A673 (cell line): Measurements from ENCODE around the gene ACAP1. TPM values are rescaled to one million over a fixed set of nuclear protein-coding genes. Genes with fewer than 3 reads are reported as not detected.
A peak's percentile ranks its signal among the peaks of the same experiment; 100 is the strongest.

Experiments
- Bru-seq: library from RNA; stranded (reverse); fragments of 400-500 nt; gene quantifications from one replicate; lab custom pipeline; 2021; lab: Mats Ljungman, UMichigan
- BruChase-seq, 2 experiments: library from RNA; stranded (reverse); fragments of 400-500 nt; gene quantifications; one replicate each; lab custom pipeline; 2021; lab: Mats Ljungman, UMichigan
- BruUV-seq: library from RNA; stranded (reverse); fragments of 400-500 nt; replicated peaks from 2 replicates; lab custom pipeline; 2021; lab: Mats Ljungman, UMichigan
- CTCF ChIA-PET: fragments of 300-600 bp; sonication (Branson Sonifier 250); formaldehyde crosslinking; loops from one replicate; lab custom pipeline; 2022; ENCODE audit warnings: antibody characterized with exemption; lab: Charles Lee
- POLR2A ChIA-PET: fragments of 300-600 bp; sonication (Branson Sonifier 250); formaldehyde crosslinking; loops from one replicate; lab custom pipeline; 2022; ENCODE audit warnings: antibody characterized with exemption; ENCODE audit not compliant: low non-redundant PET; lab: Charles Lee
- DNase-seq: peaks from one replicate; pipeline ENCODE4 v3.0.0-alpha.2; 2015; ENCODE audit warnings: low spot score
- H3K27ac ChIP-seq: fragments of 200-600 bp; sonication (generic); 2 replicates; pipeline ENCODE4 v1.5.1; 2016; ENCODE audit warnings: mixed run types, low read depth, mild to moderate bottlenecking, mixed read lengths, antibody characterized with exemption, low read length; ENCODE audit not compliant: poor library complexity, severe bottlenecking
- H3K27me3 ChIP-seq: fragments of 200-600 bp; sonication (generic); replicated peaks from 2 replicates; pipeline ENCODE4 v1.6.1; 2017; ENCODE audit warnings: mixed run types, low read depth, mild to moderate bottlenecking, mixed read lengths, antibody characterized with exemption, low read length; ENCODE audit not compliant: insufficient read depth, poor library complexity
- H3K36me3 ChIP-seq: fragments of 200-600 bp; sonication (generic); 2 replicates; pipeline ENCODE4 v1.6.1; 2016; ENCODE audit warnings: mixed run types, mild to moderate bottlenecking, mixed read lengths, antibody characterized with exemption, low read length; ENCODE audit not compliant: insufficient read depth, poor library complexity, severe bottlenecking
- H3K4me1 ChIP-seq: fragments of 200-600 bp; sonication (generic); 2 replicates; pipeline ENCODE4 v1.6.1; 2017; ENCODE audit warnings: mixed run types, mild to moderate bottlenecking, mixed read lengths, antibody characterized with exemption, low read length; ENCODE audit not compliant: insufficient read depth, poor library complexity, severe bottlenecking
- H3K4me3 ChIP-seq: fragments of 200-600 bp; sonication (generic); 2 replicates; pipeline ENCODE4 v1.5.1; 2016; ENCODE audit warnings: low read depth, mixed run types, mild to moderate bottlenecking, mixed read lengths, low read length; ENCODE audit not compliant: poor library complexity, severe bottlenecking
- H3K9me3 ChIP-seq: fragments of 200-600 bp; sonication (generic); 2 replicates; pipeline ENCODE4 v1.6.1; 2016; ENCODE audit warnings: mixed run types, low read depth, mild to moderate bottlenecking, mixed read lengths, antibody characterized with exemption, low read length; ENCODE audit not compliant: poor library complexity, severe bottlenecking
- EZH2 ChIP-seq: fragments of 200-600 bp; sonication (generic); IDR thresholded peaks from 2 replicates; pipeline ENCODE4 v1.6.1; 2017; ENCODE audit warnings: borderline replicate concordance, low read depth, mild to moderate bottlenecking, mixed read lengths, antibody characterized with exemption, low read length; ENCODE audit not compliant: poor library complexity, severe bottlenecking
- intact Hi-C: fragments of 100-400 bp; cut with micrococcal nuclease; formaldehyde crosslinking; loops from one replicate; pipeline ENCODE4 v1.10.0; 2022; ENCODE audit not compliant: unreplicated experiment
- long read RNA-seq: library from polyadenylated mRNA; stranded (forward); transcript quantifications from one replicate; pipeline ENCODE4 v2.0.0, GENCODE V29; 2022
- total RNA-seq: library from RNA; stranded (reverse); gene quantifications from 2 replicates; pipeline ENCODE4 v1.2.3, GENCODE V29; 2021
- TF ChIP-seq, protein P1 (sequence below): fragments of 300-800, 200-600 bp; sonication (generic); conservative IDR thresholded peaks from 2 replicates; pipeline ENCODE4 v1.5.1; 2017; ENCODE audit warnings: low read depth, mild to moderate bottlenecking, antibody characterized with exemption, low read length, moderate library complexity, mixed read lengths

ACAP1 gene, protein sequence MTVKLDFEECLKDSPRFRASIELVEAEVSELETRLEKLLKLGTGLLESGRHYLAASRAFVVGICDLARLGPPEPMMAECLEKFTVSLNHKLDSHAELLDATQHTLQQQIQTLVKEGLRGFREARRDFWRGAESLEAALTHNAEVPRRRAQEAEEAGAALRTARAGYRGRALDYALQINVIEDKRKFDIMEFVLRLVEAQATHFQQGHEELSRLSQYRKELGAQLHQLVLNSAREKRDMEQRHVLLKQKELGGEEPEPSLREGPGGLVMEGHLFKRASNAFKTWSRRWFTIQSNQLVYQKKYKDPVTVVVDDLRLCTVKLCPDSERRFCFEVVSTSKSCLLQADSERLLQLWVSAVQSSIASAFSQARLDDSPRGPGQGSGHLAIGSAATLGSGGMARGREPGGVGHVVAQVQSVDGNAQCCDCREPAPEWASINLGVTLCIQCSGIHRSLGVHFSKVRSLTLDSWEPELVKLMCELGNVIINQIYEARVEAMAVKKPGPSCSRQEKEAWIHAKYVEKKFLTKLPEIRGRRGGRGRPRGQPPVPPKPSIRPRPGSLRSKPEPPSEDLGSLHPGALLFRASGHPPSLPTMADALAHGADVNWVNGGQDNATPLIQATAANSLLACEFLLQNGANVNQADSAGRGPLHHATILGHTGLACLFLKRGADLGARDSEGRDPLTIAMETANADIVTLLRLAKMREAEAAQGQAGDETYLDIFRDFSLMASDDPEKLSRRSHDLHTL
- total RNA-seq, result 1.1 TPM in 2 replicates
- percentile 6 among the genes with signal in this experiment for Bru-seq, nascent RNA
- percentile 12 among the genes with signal in this experiment for BruChase-seq, experiment 1, labeled RNA remaining after a 2-hour chase
- percentile 17 among the genes with signal in this experiment for BruChase-seq, experiment 2, labeled RNA remaining after a 6-hour chase
- long read RNA-seq, full-length matches to known transcripts, result 1 of 2 reads
- long read RNA-seq, partial matches to known transcripts, result 0 of 2 reads
- long read RNA-seq, other reads (novel, unspliced or antisense), result 1 of 2 reads

DNA sequence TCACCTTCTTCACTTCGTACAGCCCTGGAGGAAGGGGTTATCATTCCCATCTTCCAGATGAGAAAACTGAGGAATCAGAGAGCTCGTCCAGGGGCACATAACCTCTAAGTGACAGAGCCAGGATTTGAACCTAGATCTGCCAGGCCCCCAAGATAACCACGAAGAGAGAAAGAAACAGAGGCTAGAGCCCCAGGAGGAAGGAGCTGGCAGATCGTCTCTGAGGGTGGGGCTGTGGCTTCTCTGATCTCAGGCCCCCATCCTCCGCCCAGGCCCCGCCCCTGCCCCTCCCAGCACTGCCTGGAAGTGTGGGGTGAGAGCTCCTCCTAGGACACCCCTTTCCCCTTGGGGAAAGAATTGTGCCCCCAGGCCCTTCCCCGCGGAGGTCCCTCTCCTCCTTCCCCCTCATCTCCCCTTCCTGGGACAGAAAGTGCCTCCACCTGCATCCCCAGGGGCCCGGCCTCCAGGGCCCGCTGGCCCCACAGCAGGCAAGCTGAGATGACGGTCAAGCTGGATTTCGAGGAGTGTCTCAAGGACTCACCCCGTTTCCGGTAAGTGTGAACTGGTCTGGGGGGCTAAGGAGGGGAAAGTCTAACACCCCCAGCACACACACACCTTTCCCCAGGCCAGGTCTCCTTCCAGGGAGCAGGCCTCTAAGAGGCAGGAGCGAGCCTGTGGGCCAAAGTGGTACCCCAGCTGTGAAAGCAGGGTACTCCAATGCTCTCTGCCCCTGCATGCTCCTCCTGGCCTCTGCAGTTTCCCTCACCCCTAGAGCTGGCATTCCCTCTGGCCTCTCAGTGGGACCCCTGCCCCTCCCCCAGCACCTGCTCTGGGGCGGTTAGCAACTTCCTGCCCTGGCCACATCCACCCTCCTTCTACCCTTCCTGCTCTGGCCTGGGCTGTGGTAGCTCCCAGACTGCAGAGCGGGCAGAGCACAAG, at the start of gene ACAP1:
ACAP1 (plus strand) TSS at position 290 of the 936 bp plus-strand sequence; CDS start at position 496, 206 bp downstream.
- Histone ChIP-seq H3K4me1 (no peaks in the 10 kb centered on the region), H3K9me3 (no peaks in the 10 kb centered on the region), H3K36me3 (no peaks in the 10 kb centered on the region), H3K4me3 (no peak within 1 kb of the TSS), H3K27ac (no peak within 1 kb of the TSS), H3K27me3 (no peaks in the 10 kb centered on the region)
- intact Hi-C loops, result no loop called here
- no TSS peak for BruUV-seq
- ChIA-PET CTCF (no interaction called here), POLR2A (no interaction called here)
- TF ChIP-seq, protein P1, sequence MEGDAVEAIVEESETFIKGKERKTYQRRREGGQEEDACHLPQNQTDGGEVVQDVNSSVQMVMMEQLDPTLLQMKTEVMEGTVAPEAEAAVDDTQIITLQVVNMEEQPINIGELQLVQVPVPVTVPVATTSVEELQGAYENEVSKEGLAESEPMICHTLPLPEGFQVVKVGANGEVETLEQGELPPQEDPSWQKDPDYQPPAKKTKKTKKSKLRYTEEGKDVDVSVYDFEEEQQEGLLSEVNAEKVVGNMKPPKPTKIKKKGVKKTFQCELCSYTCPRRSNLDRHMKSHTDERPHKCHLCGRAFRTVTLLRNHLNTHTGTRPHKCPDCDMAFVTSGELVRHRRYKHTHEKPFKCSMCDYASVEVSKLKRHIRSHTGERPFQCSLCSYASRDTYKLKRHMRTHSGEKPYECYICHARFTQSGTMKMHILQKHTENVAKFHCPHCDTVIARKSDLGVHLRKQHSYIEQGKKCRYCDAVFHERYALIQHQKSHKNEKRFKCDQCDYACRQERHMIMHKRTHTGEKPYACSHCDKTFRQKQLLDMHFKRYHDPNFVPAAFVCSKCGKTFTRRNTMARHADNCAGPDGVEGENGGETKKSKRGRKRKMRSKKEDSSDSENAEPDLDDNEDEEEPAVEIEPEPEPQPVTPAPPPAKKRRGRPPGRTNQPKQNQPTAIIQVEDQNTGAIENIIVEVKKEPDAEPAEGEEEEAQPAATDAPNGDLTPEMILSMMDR, result no peak
- no peak for TF ChIP-seq EZH2
- no peak for DNase-seq

DNA sequence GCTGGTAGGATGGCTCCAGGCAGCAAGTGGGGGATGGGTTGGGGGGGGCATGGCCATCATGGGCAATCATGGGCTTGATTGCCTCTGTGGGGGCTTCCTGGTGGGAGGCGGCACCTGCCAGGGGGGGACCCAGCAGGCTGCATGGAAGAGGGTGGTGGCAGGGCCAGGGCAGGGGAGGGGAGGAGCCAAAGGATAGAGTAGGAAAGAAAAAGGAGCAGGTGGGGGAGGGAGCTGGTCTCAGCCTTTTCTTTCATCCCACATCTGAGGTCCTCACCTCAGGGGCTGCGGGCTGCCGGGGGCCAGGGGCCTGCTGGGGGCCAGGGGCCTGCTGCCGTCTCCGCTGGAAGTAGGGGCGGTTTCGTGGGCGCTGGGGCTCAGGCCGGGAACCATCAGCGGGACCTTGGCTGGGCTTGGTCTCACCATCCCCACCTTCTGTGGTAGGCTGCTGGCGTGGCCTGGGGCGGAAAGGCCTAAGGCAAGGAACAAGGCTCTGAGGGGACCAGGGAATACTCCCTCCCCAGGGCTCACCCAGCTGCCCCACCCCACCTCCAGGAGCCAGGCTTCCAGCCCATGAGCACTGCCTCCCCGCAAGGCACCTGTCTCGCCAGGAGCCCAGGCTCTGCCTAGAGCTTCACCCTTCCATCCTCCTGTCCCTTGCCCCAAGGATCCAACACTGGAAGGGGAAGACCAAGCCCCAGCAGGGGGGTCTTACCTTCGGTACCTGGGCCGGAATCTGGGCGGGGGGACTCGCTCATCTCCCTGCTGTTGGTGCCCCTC, 46.9 kb upstream of the ACAP1 start:
- BruUV-seq, result no TSS peak
- Histone ChIP-seq H3K9me3 (no peaks in the 10 kb centered on the region), H3K4me3 (no peak overlapping the region), H3K4me1 (peaks cover 8% of the 10 kb centered on the region), H3K36me3 (no peaks in the 10 kb centered on the region), H3K27ac (no peak overlapping the region), H3K27me3 (no peaks in the 10 kb centered on the region)
- ChIA-PET CTCF (no interaction called here), POLR2A (interaction anchor here (0.6 to 0.7 kb wide), 2 partner anchors 208 to 1818 kb away, joined by 6 to 8 read pairs; no protein-coding TSS in a partner anchor)
- DNase-seq, result no peak
- intact Hi-C loops, result no loop called here
- no peak for TF ChIP-seq EZH2
- TF ChIP-seq, protein P1, result no peak
